ENCODE measurements around the gene KIAA1671.

DNA sequence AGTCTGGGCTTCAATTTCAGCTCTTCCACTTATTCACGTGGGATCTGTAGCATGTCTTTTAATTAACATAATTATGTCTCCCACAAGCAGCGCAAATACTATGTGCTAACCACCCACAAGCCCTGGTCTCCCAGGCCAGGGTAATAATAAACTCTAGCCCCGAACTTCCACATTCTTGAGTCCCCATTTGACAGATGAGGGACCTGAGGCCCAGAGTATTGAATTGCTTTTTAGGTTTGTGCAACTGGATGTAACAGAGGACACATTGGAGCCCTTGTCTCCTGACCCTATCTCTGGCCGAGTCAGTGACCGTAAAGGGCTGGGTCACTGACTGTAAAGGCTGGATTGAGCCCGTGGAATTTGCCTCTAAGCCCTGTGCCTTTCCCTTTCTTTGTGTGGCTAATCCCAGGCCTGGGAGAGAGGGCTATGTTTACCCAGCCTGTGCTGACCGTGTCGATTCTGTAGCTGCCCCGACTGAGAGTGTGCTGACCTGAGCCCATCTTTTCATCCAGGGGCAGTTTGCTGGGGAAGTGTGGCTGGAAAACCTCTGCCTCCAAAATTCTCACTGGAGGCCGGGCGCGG, 270.8 kb downstream of the KIAA1671 start:
- TF ChIP-seq, protein P1, sequence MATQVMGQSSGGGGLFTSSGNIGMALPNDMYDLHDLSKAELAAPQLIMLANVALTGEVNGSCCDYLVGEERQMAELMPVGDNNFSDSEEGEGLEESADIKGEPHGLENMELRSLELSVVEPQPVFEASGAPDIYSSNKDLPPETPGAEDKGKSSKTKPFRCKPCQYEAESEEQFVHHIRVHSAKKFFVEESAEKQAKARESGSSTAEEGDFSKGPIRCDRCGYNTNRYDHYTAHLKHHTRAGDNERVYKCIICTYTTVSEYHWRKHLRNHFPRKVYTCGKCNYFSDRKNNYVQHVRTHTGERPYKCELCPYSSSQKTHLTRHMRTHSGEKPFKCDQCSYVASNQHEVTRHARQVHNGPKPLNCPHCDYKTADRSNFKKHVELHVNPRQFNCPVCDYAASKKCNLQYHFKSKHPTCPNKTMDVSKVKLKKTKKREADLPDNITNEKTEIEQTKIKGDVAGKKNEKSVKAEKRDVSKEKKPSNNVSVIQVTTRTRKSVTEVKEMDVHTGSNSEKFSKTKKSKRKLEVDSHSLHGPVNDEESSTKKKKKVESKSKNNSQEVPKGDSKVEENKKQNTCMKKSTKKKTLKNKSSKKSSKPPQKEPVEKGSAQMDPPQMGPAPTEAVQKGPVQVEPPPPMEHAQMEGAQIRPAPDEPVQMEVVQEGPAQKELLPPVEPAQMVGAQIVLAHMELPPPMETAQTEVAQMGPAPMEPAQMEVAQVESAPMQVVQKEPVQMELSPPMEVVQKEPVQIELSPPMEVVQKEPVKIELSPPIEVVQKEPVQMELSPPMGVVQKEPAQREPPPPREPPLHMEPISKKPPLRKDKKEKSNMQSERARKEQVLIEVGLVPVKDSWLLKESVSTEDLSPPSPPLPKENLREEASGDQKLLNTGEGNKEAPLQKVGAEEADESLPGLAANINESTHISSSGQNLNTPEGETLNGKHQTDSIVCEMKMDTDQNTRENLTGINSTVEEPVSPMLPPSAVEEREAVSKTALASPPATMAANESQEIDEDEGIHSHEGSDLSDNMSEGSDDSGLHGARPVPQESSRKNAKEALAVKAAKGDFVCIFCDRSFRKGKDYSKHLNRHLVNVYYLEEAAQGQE (IDR thresholded peaks at IDR 0.05; ENCODE audit: low read depth, low read length), result no peak
- TF ChIP-seq MEF2A (IDR thresholded peaks at IDR 0.05; ENCODE audit: borderline replicate concordance, low read depth) (no peak), EP300 (IDR thresholded peaks at IDR 0.05; ENCODE audit: borderline replicate concordance in 1 of 2, low read depth in 1 of 2, low read length in 1 of 2) (no peak), EZH2phosphoT487 (IDR thresholded peaks at IDR 0.05; ENCODE audit: borderline replicate concordance, low read depth) (no peak), RXRA (IDR thresholded peaks at IDR 0.05; ENCODE audit: borderline replicate concordance, low read depth) (no peak), POLR2AphosphoS5 (IDR thresholded peaks at IDR 0.05; ENCODE audit: low read depth, low read length) (no peak)
